Stimulated activated CD4-positive, alpha-beta T cell treated with anti-CD3 and anti-CD28 coated beads, Interleukin-12 subunit alpha, Interleukin-12 subunit beta, amount 100 ng/mL, for 48 hours (primary cell): ENCODE measurements around the gene PPBP.
"Not testable (repeated sequence)": the region's sequence is repeated elsewhere in the genome, so short reads cannot be mapped to it uniquely, and the experiment has no call there.

Experiments used
- DNase-seq, 3 donors: peaks; one replicate each; pipeline ENCODE4 v3.0.0-alpha.2; 2020; ENCODE audit warnings: low read depth in 2 of 3, low spot score in 1 of 3

PPBP gene

GRCh38 chr4:73950376-73950920, 37.5 kb downstream of the PPBP start:
- not testable (repeated sequence) for DNase-seq

GRCh38 chr4:73948990-73949706, 38.8 kb downstream of the PPBP start:
- DNase-seq: no peak

- no peak for DNase-seq
Measured at GRCh38 chr4:73948291-73948690, 39.7 kb downstream of the PPBP start.

GRCh38 chr4:73947239-73947985, 40.6 kb downstream of the PPBP start:
- no peak for DNase-seq

- no peak for DNase-seq
Measured at GRCh38 chr4:73945674-73946449, 42.1 kb downstream of the PPBP start.

GRCh38 chr4:73945140-73945539, 42.9 kb downstream of the PPBP start:
- no peak for DNase-seq

GRCh38 chr4:73944061-73944875, 43.7 kb downstream of the PPBP start:
- DNase-seq: no peak

- no peak for DNase-seq
Measured at GRCh38 chr4:73943555-73943954, 44.4 kb downstream of the PPBP start.

GRCh38 chr4:73936969-73937368, 51.0 kb downstream of the PPBP start:
- no peak for DNase-seq
